Amygdala (tissue), 56 donors: ENCODE results near the gene INHBB.
"Not testable (repeated sequence)": the region's sequence is repeated elsewhere in the genome, so short reads cannot be mapped to it uniquely, and the experiment has no call there.

Experiments
- DNase-seq, 56 donors: peaks; one replicate each; lab custom pipeline; 2025; lab: John Stamatoyannopoulos, UW

The INHBB gene

DNA sequence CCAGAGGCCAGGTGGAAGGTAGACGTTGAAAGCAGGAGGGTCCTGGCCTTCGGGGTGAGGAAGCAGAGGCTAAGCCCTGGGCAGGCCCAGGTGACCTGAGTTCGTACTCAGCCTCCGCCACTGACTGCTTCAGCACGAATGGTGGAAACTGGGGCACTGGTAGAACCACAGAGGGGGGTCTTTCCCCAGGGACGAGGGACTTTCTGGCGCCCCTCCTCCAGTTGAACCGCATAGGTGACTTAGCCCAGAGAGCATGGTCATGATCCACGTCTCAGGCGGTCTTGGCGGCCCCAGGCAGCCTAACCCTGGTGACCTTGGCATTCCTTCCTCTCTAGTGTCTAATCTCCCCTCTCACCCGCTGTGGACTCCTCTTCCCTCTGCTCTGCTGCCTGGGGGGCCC is 30.2 kb downstream of the INHBB start:
- no peak for DNase-seq

- DNase-seq = no peak
These were observed 31.0 kb downstream of the INHBB start for GRCh38 chr2:120376679-120377640.

GRCh38 chr2:120378605-120379004 is 32.7 kb downstream of the INHBB start:
- no peak for DNase-seq

DNA sequence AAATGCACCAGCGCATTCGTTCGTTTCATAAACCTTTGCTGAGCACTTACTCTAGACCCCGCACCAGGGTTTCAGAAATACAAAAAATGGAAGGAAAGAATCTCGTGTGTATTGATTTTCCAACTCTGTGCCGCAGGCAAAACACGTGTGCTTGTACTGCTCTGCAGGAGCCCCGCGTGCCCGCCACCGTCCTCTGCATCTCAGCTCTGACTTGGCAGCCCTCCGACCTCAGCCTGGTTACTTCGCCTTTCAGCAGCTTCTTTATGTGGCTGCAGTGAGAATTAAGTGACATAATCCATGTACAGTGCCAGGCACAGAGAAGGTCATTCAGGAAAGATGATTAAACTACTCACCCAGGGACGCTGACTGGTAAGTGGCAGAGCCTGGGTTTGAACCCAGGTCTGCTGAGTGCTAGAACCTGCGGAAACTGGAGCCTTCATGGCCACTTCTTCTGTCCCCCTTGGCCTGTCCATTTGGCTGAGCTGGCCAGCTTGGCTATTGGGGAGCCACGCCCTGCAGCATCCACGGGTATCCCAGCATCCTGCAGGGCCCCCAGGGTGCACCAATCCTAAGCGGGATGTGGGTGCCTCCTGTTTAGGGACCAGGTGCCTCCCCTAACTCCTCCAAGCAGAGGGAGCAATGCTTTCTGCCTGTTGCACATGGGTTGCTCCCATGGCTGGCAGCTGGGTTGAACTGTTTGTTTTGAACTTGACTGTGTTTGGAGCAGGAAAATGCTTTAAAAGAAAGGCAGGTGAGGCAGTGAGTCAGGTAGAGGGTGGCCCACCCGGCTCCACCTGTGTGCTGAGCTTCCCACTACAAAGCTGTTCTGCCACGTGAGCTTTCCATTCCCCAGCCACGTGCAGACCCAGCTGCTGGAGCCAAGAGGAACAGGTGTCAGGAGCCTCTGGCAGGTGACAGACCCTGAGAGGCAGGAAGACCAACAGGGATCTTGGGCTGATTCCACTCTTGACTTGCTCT is 34.3 kb downstream of the INHBB start:
- DNase-seq = no peak

DNA sequence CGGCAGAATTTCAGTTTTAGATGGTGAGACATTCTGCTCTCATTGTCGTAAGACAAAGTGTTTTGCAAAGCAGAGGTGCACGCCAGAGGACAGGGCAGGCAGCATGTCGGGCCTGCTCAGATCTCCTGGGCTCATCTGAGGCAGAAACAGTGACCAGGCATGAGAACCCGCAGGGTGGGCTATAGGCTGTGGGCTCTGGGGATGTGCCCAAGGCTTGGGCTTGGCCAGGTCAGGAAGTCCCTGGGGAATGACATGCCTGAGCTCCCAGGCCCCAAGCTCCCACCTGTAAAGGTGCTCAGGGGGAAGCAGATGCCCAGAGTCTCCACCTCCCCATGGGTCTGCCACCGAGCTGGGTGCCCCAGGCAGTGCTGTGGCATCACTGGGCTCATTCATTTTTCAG is 35.3 kb downstream of the INHBB start:
- DNase-seq = no peak

GRCh38 chr2:120381661-120382060 is 35.7 kb downstream of the INHBB start:
- DNase-seq = no peak

GRCh38 chr2:120382541-120383144 is 36.7 kb downstream of the INHBB start:
- no peak for DNase-seq

DNA sequence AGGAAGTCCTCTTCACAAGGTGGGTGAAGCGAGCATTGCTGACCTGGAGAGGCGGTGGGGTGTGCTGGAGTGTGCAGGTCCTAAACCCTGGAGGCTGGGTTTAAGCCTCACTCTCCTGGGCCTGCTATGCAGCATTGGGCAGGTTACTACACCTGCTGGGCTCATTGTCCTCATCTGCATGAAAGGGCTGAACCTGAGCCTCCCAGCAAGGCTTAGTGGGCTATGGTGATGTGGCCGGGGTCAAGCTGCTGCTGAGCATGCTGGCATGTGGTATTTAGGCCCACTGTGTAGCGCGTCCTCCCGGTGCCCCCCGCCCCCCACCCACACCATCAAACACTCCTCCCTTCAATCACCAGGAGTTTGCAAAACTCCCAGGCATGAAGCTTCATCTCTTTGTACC is 37.3 kb downstream of the INHBB start:
- no peak for DNase-seq

GRCh38 chr2:120383631-120384340 is 37.9 kb downstream of the INHBB start:
- DNase-seq = no peak

DNA sequence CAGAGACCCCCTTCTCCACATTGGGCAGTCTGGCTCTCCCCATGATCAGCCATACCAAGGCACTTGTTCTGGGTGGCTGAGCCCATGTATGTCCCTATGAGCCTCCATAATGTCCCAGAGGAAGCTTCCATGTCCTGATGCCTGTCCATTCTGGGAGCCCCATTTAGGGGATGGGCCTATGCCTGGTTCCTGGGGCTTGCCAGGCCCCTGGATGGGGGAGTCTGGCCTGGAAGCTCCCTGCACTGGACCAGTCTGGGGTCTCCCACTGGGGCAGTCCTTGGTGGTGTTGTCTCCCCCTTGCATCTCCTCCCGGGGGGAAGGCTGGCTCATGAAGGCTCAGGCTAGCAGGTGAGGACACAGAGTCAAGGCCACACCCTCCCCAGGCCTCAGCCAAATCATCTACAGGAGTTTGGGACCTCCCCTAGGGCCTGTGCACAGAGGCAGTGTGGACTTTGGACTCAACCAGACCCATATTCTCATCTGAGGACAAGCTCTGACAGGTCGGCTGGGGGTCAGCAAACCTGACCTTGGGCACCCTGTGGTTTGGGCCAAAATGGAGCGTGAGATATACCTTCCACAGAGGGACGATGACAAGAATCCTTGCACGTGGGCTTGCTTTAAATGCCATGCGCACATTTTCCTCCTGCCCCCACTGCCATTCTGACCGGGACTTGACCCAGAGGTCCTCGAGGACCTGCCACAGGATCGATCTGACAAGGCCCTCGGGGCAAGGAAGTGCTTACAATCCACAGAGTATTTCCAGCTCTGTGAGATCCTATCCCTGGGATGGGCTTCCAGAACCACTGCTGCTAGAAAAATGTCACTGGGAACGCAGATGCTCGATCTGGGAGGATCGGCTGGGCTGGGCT is 38.8 kb downstream of the INHBB start:
- DNase-seq = no peak

DNA sequence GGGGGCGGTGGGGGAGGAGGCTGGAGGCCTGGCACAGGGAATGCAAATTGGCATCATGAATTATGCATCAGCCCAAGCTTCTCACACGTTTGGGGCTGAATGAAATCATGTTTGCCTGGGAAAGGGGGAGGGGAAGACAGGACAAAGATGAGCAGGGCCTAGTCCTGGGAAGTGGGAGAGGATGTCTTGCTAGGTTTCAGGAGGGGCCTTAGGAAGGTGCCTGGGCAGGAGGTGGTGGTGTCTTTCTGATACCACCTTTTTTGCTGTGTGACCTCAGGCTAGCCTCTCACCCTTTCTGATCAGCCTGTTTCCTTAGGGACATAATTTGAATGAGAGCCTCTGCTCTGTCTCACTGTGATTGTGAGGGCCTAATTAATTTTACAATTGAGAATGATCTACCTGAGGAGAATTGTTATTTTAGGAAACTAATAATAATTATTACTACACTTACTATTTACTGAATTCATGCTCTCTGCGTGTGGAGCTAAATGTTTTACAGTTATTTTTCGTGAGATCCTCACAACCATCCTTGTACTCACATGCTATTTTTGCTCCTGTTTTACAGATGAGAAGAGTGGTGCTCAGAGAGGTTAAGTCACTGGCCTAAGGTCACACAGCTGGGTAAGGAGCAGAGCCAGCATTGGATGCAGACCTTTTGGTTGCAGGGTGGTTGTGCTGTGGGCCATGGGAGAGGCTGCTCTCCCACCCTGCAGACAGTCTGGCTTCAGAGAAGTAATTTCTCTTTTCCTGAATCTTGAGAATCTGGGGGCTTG is 39.6 kb downstream of the INHBB start:
- DNase-seq = no peak

DNA sequence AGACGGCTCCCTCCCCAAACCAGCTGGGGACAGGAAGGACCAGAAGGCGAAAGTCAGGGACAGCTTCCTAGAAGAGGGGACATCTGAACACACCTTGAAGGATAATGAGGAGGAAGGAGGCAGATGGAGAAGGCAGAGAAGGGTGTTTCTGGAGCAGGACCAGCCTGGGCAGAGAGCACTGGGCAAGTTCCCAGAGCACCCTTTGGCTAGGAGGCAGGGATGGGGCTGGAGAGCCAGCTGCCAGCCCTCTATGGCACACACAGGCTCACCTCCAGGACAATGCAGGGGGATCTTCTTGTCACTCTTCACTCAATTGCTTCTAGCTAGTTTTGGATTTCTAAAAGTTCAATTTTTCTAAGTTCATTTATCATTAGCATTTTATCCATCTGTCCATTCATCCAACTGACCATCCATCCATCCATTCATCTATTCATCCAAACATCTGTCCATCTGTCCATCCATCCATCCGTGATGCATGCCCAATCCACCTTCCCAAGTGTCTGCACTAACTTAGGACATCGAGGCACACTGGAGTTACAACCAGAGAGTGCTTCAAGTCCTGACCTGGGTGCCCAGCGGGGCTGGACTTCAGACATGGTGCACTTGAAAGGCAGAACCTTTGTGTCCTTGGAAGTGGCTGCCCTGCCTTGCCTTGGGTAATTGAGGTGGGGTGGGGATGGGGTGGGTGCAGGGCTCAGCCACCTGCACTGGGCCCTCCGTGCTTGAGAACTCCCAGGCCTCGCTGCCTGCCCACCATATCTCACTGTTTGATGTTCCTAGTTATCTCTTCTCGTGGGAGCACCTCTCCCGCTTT is 42.5 kb downstream of the INHBB start:
- no peak for DNase-seq

- no peak for DNase-seq
These were observed 43.1 kb downstream of the INHBB start for GRCh38 chr2:120389036-120389391.

DNA sequence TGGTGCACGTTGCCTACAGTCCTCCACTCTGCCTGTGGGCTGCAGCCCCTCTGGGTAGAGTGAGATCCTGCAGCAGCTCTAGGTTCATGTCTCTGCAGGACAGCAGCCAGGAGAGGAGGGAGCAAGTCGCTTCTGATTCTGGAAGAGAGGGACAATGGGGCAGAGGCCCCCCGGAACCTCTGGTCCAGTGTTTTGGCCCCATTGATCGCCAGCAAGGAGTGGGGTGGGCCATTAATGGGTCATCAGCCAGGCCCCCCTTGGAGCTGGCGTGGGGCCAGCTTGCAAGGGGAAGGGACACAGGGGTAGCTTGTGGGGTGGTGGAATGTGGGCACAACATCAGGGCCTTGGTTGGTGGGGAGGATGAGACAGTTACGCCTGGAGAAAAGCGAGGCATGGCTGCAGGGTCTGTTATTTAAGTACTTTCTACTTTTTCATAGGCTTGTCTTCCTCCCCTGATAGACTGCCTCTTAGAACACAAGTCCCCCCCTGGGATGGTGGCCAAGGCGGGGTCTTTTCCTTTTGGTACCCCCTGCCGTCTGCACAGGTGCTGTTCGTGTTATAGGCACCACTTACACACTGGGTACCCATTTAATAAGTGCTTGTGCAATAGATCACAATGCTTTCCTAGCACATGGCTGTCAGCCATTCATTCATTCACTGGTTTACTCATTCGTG is 44.6 kb downstream of the INHBB start:
- no peak for DNase-seq

GRCh38 chr2:120391382-120391781 is 45.4 kb downstream of the INHBB start:
- DNase-seq = not testable (repeated sequence)

- no peak for DNase-seq
These were observed 46.2 kb downstream of the INHBB start for GRCh38 chr2:120391911-120392665.
